Uterus (tissue), 2 donors: Measurements from ENCODE around the gene NEIL1.

Experiments used
- POLR2A ChIP-seq, 2 donors: fragments of 450-650 bp; IDR thresholded peaks; one replicate each; pipeline ENCODE4 v1.6.1; 2016; ENCODE audit warnings: antibody characterized with exemption in 2 of 2, mild to moderate bottlenecking in 1 of 2, moderate library complexity in 1 of 2
- TF ChIP-seq, protein P1 (sequence below), 4 experiments: fragments of 200-600 bp in 2 of 4; fragments of 450-650 bp in 2 of 4; sonication (generic) in 2 of 4; IDR thresholded peaks; one replicate each; pipeline ENCODE4 v1.5.1; 2016 to 2019; ENCODE audit warnings: antibody characterized with exemption in 4 of 4, mild to moderate bottlenecking in 2 of 4, moderate library complexity in 1 of 4

DNA sequence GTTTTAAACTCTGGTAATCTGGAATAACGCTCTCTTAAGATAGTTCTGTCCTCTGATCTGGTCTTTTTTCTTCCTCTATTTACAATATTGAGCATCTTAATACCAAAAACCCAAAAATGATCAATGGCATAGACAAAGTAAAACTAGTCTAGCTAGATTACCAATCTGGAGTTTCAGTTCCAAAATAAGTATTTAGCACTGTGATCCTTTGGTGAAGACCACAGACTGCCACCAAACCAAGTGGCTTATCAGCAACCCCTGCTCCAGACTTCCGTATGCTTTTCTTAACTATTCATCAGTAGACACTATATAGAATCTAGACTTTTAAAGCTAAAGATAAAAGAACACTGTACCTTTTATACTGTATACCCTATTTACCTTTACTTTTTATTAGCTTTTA lies 57.1 kb downstream of the NEIL1 start:
- TF ChIP-seq, protein P1, sequence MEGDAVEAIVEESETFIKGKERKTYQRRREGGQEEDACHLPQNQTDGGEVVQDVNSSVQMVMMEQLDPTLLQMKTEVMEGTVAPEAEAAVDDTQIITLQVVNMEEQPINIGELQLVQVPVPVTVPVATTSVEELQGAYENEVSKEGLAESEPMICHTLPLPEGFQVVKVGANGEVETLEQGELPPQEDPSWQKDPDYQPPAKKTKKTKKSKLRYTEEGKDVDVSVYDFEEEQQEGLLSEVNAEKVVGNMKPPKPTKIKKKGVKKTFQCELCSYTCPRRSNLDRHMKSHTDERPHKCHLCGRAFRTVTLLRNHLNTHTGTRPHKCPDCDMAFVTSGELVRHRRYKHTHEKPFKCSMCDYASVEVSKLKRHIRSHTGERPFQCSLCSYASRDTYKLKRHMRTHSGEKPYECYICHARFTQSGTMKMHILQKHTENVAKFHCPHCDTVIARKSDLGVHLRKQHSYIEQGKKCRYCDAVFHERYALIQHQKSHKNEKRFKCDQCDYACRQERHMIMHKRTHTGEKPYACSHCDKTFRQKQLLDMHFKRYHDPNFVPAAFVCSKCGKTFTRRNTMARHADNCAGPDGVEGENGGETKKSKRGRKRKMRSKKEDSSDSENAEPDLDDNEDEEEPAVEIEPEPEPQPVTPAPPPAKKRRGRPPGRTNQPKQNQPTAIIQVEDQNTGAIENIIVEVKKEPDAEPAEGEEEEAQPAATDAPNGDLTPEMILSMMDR (IDR thresholded peaks at IDR 0.05): no peak
- no peak for TF ChIP-seq POLR2A (IDR thresholded peaks at IDR 0.05)
